SHP77 (cell line): ENCODE measurements around the gene CDC73.
"Not testable (repeated sequence)": the region's sequence is repeated elsewhere in the genome, so short reads cannot be mapped to it uniquely, and the experiment has no call there.

Experiments
- DNase-seq, 2 experiments: peaks; one replicate each; lab custom pipeline; 2025; lab: John Stamatoyannopoulos, UW

The CDC73 gene

GRCh38 chr1:193114485-193115095, 7.2 kb upstream of the CDC73 start:
- DNase-seq, result no peak

- no peak for DNase-seq
Observed at GRCh38 chr1:193115629-193116227, 6.1 kb upstream of the CDC73 start.

- DNase-seq, result not testable (repeated sequence)
Observed at GRCh38 chr1:193117167-193117566, 4.7 kb upstream of the CDC73 start.

GRCh38 chr1:193118194-193118593, 3.6 kb upstream of the CDC73 start:
- no peak for DNase-seq

GRCh38 chr1:193118803-193119730, 2.8 kb upstream of the CDC73 start:
- DNase-seq, result no peak

- DNase-seq, result no peak
Observed at GRCh38 chr1:193120604-193121166, 1.1 kb upstream of the CDC73 start.

GRCh38 chr1:193123751-193124150, 1.9 kb downstream of the CDC73 start:
- no peak for DNase-seq

GRCh38 chr1:193125369-193125768, 3.5 kb downstream of the CDC73 start:
- no peak for DNase-seq

GRCh38 chr1:193131266-193131860, 9.5 kb downstream of the CDC73 start:
- DNase-seq, result no peak

GRCh38 chr1:193140254-193140653, 18.4 kb downstream of the CDC73 start:
- DNase-seq, result no peak

GRCh38 chr1:193141804-193142203, 20.0 kb downstream of the CDC73 start:
- no peak for DNase-seq

- DNase-seq, result no peak
Observed at GRCh38 chr1:193142409-193142808, 20.6 kb downstream of the CDC73 start.

GRCh38 chr1:193143285-193143684, 21.5 kb downstream of the CDC73 start:
- DNase-seq, result no peak

GRCh38 chr1:193144361-193144938, 22.6 kb downstream of the CDC73 start:
- no peak for DNase-seq

- DNase-seq, result no peak
Observed at GRCh38 chr1:193144999-193145398, 23.2 kb downstream of the CDC73 start.

GRCh38 chr1:193156117-193156821, 34.4 kb downstream of the CDC73 start:
- no peak for DNase-seq

- no peak for DNase-seq
Observed at GRCh38 chr1:193156822-193157142, 35.0 kb downstream of the CDC73 start.

GRCh38 chr1:193157360-193157759, 35.5 kb downstream of the CDC73 start:
- DNase-seq, result no peak

GRCh38 chr1:193176113-193176512, 54.3 kb downstream of the CDC73 start:
- DNase-seq, result no peak

GRCh38 chr1:193176788-193177187, 55.0 kb downstream of the CDC73 start:
- DNase-seq, result no peak

- DNase-seq, result no peak
Observed at GRCh38 chr1:193179094-193179493, 57.3 kb downstream of the CDC73 start.
